Activated CD8-positive, alpha-beta memory T cell treated with anti-CD3 and anti-CD28 coated beads for 4 hours (primary cell): ENCODE data around the gene CACNA1C.
A peak's percentile ranks its signal among the peaks of the same experiment; 100 is the strongest.

Source experiments
- DNase-seq, 2 donors: peaks; one replicate each; pipeline ENCODE4 v3.0.0-alpha.2; 2020; ENCODE audit warnings: low read depth in 2 of 2

Gene CACNA1C

DNA sequence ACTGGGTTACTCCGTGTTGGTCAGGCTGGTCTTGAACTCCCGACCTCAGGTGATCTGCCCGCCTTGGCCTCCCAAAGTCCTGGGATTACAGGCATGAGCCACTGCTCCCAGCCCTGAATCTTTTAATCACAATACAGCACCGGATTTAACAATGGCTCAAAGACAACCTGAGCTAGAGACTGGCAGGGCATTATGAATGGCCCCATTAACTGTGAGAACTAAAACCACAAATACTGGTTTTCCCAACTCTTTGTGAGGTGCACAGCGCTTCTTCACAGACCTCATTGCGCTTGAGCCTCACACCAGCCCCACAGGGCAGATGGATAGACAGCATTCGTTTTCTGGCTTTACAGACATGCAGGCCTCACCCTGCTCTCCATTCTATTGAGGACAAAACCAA is 634.9 kb downstream of the CACNA1C start:
- DNase-seq = no peak

GRCh38 chr12:2688381-2688931 is 635.7 kb downstream of the CACNA1C start:
- DNase-seq = no peak

- DNase-seq = no peak
Observed at GRCh38 chr12:2689393-2689792, 636.6 kb downstream of the CACNA1C start.

DNA sequence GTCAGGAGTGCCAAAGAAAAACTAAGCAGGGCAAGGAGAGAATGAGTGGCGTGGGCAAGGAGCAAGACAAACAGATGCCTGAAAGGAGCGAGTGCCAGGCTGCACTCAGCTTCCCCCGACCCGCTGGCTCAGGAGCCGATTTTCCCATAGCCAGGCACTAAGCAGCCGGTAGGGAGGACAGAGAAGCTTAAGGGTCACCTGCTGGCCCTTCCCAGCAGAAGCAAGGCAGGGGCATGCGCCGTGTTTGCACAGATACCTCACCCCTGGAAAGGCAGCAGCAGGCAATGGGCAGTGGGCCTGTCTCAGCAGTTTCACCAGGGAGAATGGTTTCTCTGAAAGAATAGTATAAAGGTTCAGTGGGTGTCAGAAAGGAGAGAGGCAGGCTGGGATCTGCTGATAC is 637.1 kb downstream of the CACNA1C start:
- DNase-seq = no peak

- no peak for DNase-seq
Observed at GRCh38 chr12:2690348-2691005, 637.7 kb downstream of the CACNA1C start.

- DNase-seq = peak; percentile 25 to 34
Observed at GRCh38 chr12:2691006-2691344, 638.2 kb downstream of the CACNA1C start.

GRCh38 chr12:2691345-2692071 is 638.7 kb downstream of the CACNA1C start:
- DNase-seq = peak in 1 of 2 donors; percentile 33

GRCh38 chr12:2692080-2692479 is 639.3 kb downstream of the CACNA1C start:
- no peak for DNase-seq

GRCh38 chr12:2693244-2693860 is 640.6 kb downstream of the CACNA1C start:
- no peak for DNase-seq

DNA sequence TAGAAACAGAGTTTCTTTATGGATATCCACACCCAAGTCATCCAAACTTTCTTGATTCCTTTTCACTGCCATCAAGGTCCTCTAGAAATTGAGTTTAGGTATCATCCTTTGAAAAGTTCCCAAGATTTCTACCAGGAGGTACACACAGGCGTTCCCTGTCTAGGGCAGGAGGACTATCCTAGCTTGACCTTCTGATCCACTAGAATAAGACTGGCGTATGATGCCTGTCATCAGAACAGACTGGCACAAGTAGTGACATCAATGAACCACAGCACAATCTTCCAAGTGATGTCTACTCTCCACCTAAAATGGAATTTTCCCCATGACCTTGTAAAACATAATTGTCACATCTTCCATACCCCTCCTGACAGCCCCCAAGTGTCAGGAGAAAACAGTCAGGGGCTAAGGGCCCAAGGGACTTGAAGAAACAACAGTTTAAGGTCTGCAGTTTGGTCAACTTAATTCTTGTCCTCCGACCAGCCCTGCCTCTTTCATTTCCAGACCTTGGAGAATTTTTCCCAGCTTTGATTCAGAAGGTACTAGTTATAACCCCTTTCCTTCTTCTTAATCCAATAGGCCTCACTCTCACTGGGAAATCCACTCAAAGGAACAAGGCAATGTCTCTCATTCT is 641.3 kb downstream of the CACNA1C start:
- DNase-seq = no peak

DNA sequence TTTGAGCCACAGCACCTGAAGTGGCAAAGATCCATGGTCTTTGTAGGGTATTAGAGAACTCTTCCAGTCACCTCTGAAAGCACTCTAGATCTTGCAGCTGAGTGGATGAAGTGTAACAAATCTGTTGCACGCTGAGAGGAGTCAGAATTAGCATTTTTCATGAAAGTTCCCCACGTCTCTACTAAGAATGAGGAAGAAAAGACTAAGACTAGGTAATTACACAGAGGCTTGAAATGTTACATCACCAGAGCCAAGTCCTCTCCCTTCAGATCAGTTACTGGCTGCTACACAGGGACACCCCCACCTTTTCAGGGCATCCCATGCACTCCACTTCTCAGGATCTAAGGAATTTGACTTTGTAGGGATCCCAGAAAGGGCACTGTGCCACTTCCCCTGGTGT is 643.3 kb downstream of the CACNA1C start:
- DNase-seq = no peak

DNA sequence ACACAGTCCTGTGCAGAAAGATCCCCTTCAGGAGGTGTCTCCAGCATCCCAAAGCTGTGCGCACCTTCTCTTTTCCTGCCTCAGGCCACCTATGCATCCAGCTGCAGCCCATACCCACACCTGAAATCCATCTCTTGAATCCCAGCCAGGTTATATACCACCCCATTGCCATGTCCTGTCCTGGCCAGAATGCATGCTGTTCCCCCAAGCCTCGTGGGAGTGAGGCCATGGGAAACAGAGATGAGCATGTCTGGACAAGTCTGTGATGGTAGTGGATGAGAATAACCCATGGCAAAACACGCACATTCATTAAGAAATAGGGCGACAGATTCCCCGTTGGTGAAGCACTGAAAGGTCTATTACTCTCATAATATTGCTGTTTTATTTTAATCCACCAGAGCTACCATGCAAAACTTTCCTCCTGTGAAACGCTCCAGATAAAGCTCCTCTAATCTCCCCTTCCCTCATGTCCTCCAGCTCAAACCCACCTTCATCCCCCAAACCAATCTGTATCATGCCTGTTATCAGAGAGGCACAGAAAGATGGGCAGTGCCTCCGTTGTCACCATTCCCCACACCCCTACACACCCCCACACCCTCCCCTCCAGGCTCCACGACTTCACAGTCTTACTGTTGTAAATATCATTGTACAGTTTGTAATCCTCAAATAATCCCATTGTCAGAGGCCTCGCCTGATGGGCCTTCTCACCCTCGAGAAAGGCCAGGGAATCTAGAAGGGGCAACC is 644.4 kb downstream of the CACNA1C start:
- no peak for DNase-seq

- DNase-seq = no peak
Observed at GRCh38 chr12:2698566-2698965, 645.8 kb downstream of the CACNA1C start.

- DNase-seq = no peak
Observed at GRCh38 chr12:2710701-2711100, 657.9 kb downstream of the CACNA1C start.

DNA sequence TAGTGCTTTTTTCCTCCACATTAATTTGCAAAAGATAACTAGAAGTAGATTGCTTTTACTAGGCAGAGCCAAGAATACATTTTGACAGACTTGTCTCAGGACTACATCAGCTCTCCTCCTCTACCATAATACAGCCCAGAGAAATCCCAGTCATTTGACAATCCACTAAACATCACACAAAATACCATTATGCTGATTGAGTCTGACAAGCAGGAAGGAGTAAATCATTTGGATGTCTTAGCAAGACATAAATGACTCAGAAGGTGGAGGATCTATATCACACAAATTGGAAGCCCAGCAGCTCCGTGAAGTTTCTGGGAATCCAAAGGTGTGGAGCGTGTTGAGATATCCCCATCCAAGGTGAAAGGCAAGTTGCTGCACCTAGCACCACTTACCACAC is 666.6 kb downstream of the CACNA1C start:
- no peak for DNase-seq

GRCh38 chr12:2722806-2723205 is 670.0 kb downstream of the CACNA1C start:
- DNase-seq = no peak

GRCh38 chr12:2732290-2732689 is 679.5 kb downstream of the CACNA1C start:
- no peak for DNase-seq

DNA sequence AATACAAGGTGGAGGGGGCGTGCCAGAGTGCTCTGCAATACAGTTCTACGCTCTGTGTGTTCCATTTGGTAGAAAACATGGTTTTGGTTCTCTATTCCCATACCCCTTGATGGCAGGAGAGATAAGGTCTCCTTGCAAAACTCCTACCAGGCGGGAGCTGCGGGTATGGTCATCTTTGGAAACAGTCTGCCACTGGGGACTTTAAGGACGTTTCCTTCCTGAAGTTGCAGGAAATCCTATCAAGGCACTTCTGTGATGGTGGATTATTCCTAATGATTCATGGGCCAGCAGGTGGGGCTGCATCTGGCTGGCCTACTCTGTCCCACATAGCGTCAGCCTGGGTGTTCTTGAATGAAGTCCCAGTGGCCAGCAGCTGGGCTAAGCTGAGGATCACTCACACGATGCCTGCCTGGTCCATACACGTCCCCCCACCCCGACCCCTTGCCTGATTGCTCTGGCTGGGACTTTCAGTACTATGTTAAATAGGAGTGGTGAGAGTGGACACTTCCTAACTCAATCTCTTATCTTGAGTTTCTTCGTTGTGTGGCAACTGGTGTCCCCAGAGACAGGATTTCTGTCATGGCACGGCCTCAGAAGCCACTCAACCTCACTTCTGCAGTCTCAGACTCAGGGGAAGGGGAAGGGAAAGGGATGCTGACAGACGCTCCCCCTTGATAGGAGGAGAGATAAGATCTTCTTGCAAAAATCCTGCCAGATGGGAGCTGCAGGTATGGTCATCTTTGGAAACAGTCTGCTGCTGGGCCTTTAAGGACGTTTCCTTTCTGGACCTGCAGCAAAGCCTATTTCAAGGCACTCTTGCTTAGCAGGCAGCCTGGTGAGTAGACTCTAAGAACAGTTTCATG is 680.9 kb downstream of the CACNA1C start:
- DNase-seq = no peak

GRCh38 chr12:2735432-2735831 is 682.6 kb downstream of the CACNA1C start:
- DNase-seq = no peak

- no peak for DNase-seq
Observed at GRCh38 chr12:2737656-2738241, 685.0 kb downstream of the CACNA1C start.
